OCI-LY7 (cell line): Measurements from ENCODE around the gene CNPY1. TPM values are rescaled to one million over a fixed set of nuclear protein-coding genes. Genes with fewer than 3 reads are reported as not detected.

Experiments
- BruUV-seq: library from RNA; stranded (reverse); fragments of 400-500 nt; replicated peaks from 2 replicates; lab custom pipeline; 2021; lab: Mats Ljungman, UMichigan
- CTCF ChIA-PET: fragments of 300-600 bp; sonication (Branson Sonifier 250); formaldehyde crosslinking; loops from one replicate; lab custom pipeline; 2022; ENCODE audit warnings: antibody characterized with exemption; ENCODE audit not compliant: unreplicated experiment; lab: Charles Lee
- POLR2A ChIA-PET: fragments of 300-600 bp; sonication (Branson Sonifier 250); formaldehyde crosslinking; loops from one replicate; lab custom pipeline; 2022; ENCODE audit warnings: antibody characterized with exemption; lab: Charles Lee
- DNase-seq: peaks from one replicate; pipeline ENCODE4 v3.0.0-alpha.2; 2015; ENCODE audit warnings: low spot score
- H2AFZ ChIP-seq: fragments of 200-600 bp; sonication (generic), shearing (Covaris generic); 2 replicates; pipeline ENCODE4 v1.6.1; 2014; ENCODE audit warnings: mild to moderate bottlenecking, antibody characterized with exemption, low read length, moderate library complexity
- H3K27ac ChIP-seq: fragments of 200-600 bp; sonication (generic); 2 replicates; pipeline ENCODE4 v1.5.1; 2014; ENCODE audit warnings: mixed run types, low read depth, mild to moderate bottlenecking, moderate library complexity, low read length, inconsistent platforms; ENCODE audit not compliant: poor library complexity, severe bottlenecking
- H3K36me3 ChIP-seq: fragments of 200-600 bp; sonication (generic); 2 replicates; pipeline ENCODE4 v1.6.1; 2014; ENCODE audit warnings: mild to moderate bottlenecking, antibody characterized with exemption, low read length, moderate library complexity, mixed read lengths; ENCODE audit not compliant: insufficient read depth
- H3K4me1 ChIP-seq: fragments of 200-600 bp; sonication (generic); 2 replicates; pipeline ENCODE4 v1.5.1; 2014; ENCODE audit warnings: mild to moderate bottlenecking, low read length; ENCODE audit not compliant: insufficient read depth, poor library complexity, severe bottlenecking
- H3K4me2 ChIP-seq: fragments of 200-600 bp; sonication (generic); 2 replicates; pipeline ENCODE4 v1.6.1; 2014; ENCODE audit warnings: mild to moderate bottlenecking, low read length
- H3K4me3 ChIP-seq: fragments of 200-600 bp; sonication (generic); 2 replicates; pipeline ENCODE4 v1.5.1; 2014; ENCODE audit warnings: mild to moderate bottlenecking, low read depth, low read length; ENCODE audit not compliant: poor library complexity, severe bottlenecking
- H3K79me2 ChIP-seq: fragments of 200-600 bp; sonication (generic); 2 replicates; pipeline ENCODE4 v1.6.1; 2016; ENCODE audit warnings: low read depth, mild to moderate bottlenecking, low read length, moderate library complexity, mixed read lengths; ENCODE audit not compliant: insufficient read depth
- H3K9me2 ChIP-seq: fragments of 200-600 bp; sonication (generic); 2 replicates; pipeline ENCODE4 v1.6.1; 2016; ENCODE audit warnings: mild to moderate bottlenecking, low read length, mixed read lengths; ENCODE audit not compliant: insufficient read depth
- H3K9me3 ChIP-seq: fragments of 200-600 bp; sonication (generic); 2 replicates; pipeline ENCODE4 v1.6.1; 2014; ENCODE audit warnings: mild to moderate bottlenecking, mixed run types, low read length, mixed read lengths
- H4K20me1 ChIP-seq: fragments of 200-600 bp; sonication (generic); 2 replicates; pipeline ENCODE4 v1.6.1; 2014; ENCODE audit warnings: mild to moderate bottlenecking, antibody characterized with exemption, low read length, moderate library complexity, mixed read lengths; ENCODE audit not compliant: insufficient read depth
- EZH2phosphoT487 ChIP-seq: fragments of 200-600 bp; sonication (generic); IDR thresholded peaks from 2 replicates; pipeline ENCODE4 v1.6.1; 2018; ENCODE audit warnings: low read depth, borderline replicate concordance, mild to moderate bottlenecking, mixed run types, antibody characterized with exemption, low read length, moderate library complexity, mixed read lengths
- intact Hi-C: fragments of 100-400 bp; cut with micrococcal nuclease; formaldehyde crosslinking; loops from one replicate; pipeline ENCODE4 v1.10.0; 2022; ENCODE audit not compliant: unreplicated experiment
- total RNA-seq, 2 experiments: library from RNA; depleted of rRNA in 1 of 2; stranded (reverse); fragments of >200 nt in 1 of 2; shearing (Covaris generic) in 1 of 2; gene quantifications; 2 replicates each; pipeline ENCODE4 v1.2.3, GENCODE V29; 2014 to 2022
- TF ChIP-seq, protein P1 (sequence below): fragments of 200-600 bp; sonication (generic); conservative IDR thresholded peaks from 2 replicates; pipeline ENCODE4 v1.5.1; 2014; ENCODE audit warnings: mild to moderate bottlenecking, antibody characterized with exemption, low read length, moderate library complexity, mixed read lengths

Gene CNPY1
- total RNA-seq, 2 experiments from 2014 or later, result not detected

DNA sequence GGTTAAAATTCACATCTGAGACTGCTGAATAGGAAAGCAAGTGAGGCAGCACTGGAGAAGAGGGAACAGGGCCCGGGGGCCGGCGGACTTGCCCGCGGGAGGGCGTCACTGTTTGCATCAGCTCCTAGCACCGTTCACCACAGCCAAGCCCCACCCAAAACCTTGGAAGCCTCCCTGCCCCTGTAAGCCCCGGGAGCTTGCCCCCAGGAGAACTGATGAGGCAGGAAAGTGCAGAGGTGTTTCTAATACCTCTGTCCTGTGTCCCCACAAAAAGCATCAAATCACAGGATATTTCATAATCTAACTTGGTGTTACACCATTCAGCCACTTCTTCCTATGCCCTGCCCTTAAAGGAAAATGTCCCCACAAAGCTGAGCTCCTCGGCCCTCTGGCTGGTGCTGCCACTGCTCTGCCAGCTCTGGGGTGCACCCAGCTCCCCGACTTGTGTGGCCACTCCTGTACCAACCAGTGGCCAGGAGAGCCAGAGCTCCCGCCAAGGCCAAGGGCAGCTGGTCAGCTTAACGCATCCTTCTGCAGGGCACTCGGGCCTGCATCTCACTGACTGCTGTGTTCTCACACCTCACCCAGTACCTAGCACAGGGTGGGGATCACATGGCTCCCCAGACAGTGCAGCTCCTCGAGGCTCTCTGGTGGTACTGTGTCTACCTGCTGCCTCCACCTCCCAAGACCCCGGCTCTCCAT is 47.3 kb upstream of the CNPY1 start:
- POLR2A ChIA-PET, result interaction anchor here (0.5 to 1.0 kb wide), 3 partner anchors 131 to 187 kb away, joined by 3 read pairs; no protein-coding TSS in a partner anchor
- intact Hi-C loops, result no loop called here
- no peak overlapping the region for H3K27ac ChIP-seq
- CTCF ChIA-PET, result interaction anchor here (0.6 kb wide), 1 partner anchor 1838 kb away, joined by 5 read pairs; no protein-coding TSS in a partner anchor
- H3K4me1 ChIP-seq, result peaks cover 5% of the 10 kb centered on the region
- H4K20me1 ChIP-seq, result no peaks in the 10 kb centered on the region
- no peaks in the 10 kb centered on the region; the same call in 1 of the 2 replicates for H3K36me3 ChIP-seq
- no TSS peak for BruUV-seq
- H3K4me2 ChIP-seq, result no peak overlapping the region
- no peaks in the 10 kb centered on the region for H3K9me3 ChIP-seq
- no peaks in the 10 kb centered on the region for H3K9me2 ChIP-seq
- DNase-seq, result no peak
- TF ChIP-seq EZH2phosphoT487, result no peak
- TF ChIP-seq, protein P1, sequence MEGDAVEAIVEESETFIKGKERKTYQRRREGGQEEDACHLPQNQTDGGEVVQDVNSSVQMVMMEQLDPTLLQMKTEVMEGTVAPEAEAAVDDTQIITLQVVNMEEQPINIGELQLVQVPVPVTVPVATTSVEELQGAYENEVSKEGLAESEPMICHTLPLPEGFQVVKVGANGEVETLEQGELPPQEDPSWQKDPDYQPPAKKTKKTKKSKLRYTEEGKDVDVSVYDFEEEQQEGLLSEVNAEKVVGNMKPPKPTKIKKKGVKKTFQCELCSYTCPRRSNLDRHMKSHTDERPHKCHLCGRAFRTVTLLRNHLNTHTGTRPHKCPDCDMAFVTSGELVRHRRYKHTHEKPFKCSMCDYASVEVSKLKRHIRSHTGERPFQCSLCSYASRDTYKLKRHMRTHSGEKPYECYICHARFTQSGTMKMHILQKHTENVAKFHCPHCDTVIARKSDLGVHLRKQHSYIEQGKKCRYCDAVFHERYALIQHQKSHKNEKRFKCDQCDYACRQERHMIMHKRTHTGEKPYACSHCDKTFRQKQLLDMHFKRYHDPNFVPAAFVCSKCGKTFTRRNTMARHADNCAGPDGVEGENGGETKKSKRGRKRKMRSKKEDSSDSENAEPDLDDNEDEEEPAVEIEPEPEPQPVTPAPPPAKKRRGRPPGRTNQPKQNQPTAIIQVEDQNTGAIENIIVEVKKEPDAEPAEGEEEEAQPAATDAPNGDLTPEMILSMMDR, result no peak
- no peak overlapping the region for H2AFZ ChIP-seq
- no peaks in the 10 kb centered on the region for H3K79me2 ChIP-seq
- H3K4me3 ChIP-seq, result no peak overlapping the region

DNA sequence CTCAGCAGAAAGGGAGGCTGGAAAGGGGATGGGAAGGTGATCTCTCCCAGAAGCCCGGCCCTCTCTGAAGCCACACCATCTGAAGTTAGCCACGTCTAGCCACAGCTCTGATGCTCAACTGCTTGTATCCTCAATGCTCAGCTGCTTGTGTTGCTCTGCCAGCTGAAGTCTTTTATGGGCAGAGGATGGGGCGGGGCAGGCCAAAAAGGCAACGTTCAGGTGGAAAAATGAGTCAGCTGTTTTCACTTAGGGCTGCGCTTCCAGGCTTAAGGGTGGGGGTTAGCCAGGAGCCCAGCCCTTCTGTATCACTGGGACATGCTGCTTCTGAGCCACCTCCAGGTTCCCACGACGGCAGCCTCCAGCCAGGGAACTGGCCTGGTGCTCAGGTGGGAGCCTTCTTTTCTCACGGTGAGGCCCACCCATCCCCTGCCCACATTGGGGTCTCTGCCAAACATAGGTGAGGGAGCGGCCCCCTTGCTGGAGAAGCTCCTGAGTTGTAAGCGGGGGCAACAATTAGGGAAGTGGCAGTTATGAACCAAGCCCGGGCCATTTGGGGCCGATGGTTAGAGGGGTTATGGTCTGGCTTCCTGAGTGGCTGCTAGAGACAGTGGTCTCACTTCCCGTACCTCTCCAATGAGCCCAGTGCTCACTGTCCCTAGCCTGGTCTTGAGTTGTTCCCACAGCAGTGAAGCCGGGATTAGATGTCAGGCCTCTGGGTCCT is 44.9 kb upstream of the CNPY1 start:
- intact Hi-C loops, result no loop called here

More for the DNA sequence above, 44.9 kb upstream of the CNPY1 start:
- Histone ChIP-seq H3K9me3 (no peaks in the 10 kb centered on the region), H4K20me1 (no peaks in the 10 kb centered on the region), H3K36me3 (no peaks in the 10 kb centered on the region), H3K27ac (no peak overlapping the region), H3K4me3 (no peak overlapping the region), H3K4me2 (no peak overlapping the region), H2AFZ (no peak overlapping the region), H3K9me2 (no peaks in the 10 kb centered on the region), H3K79me2 (no peaks in the 10 kb centered on the region), H3K4me1 (no peaks in the 10 kb centered on the region)
- no peak for DNase-seq
- BruUV-seq, result no TSS peak
- TF ChIP-seq, protein P1, result no peak
- TF ChIP-seq EZH2phosphoT487, result no peak
- ChIA-PET POLR2A (no interaction called here), CTCF (no interaction called here)
